HL-60 (cell line): ENCODE results near the gene SPATA20.

Source experiments
- DNase-seq, 2 experiments: peaks; one replicate each; pipeline ENCODE4 v3.0.0-alpha.2; 2010 to 2020; ENCODE audit warnings: low read depth in 1 of 2, low spot score in 1 of 2
- H3K27ac ChIP-seq: fragments of 250-450 bp; sonication (Bioruptor Pico); replicated peaks from 2 replicates; pipeline ENCODE4 v1.5.1; 2020; ENCODE audit warnings: mild to moderate bottlenecking, moderate library complexity
- H3K27me3 ChIP-seq: fragments of 250-450 bp; sonication (Bioruptor Pico); 2 replicates; pipeline ENCODE4 v1.5.1; 2021; ENCODE audit warnings: mild to moderate bottlenecking, moderate library complexity; ENCODE audit not compliant: insufficient read depth, poor library complexity, severe bottlenecking
- H3K4me3 ChIP-seq: replicated peaks from 2 replicates; pipeline ENCODE4 v1.5.1; 2011; ENCODE audit warnings: mild to moderate bottlenecking, control low read depth, low read length; ENCODE audit not compliant: insufficient read depth
- GABPA ChIP-seq: IDR thresholded peaks from 2 replicates; pipeline ENCODE4 v1.6.1; 2012; ENCODE audit warnings: low read depth
- POLR2AphosphoS5 ChIP-seq: IDR thresholded peaks from 2 replicates; pipeline ENCODE4 v1.6.1; 2012; ENCODE audit warnings: low read depth
- SPI1 ChIP-seq: IDR thresholded peaks from 2 replicates; pipeline ENCODE4 v1.6.1; 2012; ENCODE audit warnings: low read depth, mild to moderate bottlenecking, borderline replicate concordance
- TF ChIP-seq, protein P1 (sequence below): IDR thresholded peaks from 2 replicates; pipeline ENCODE4 v1.6.1; 2012; ENCODE audit warnings: low read depth; ENCODE audit not compliant: insufficient replicate concordance
- TF ChIP-seq, protein P2 (sequence below): IDR thresholded peaks from one replicate; pipeline ENCODE4 v1.5.1; 2011; ENCODE audit warnings: low read length, control low read depth, inconsistent platforms; ENCODE audit not compliant: insufficient read depth

SPATA20 gene

DNA sequence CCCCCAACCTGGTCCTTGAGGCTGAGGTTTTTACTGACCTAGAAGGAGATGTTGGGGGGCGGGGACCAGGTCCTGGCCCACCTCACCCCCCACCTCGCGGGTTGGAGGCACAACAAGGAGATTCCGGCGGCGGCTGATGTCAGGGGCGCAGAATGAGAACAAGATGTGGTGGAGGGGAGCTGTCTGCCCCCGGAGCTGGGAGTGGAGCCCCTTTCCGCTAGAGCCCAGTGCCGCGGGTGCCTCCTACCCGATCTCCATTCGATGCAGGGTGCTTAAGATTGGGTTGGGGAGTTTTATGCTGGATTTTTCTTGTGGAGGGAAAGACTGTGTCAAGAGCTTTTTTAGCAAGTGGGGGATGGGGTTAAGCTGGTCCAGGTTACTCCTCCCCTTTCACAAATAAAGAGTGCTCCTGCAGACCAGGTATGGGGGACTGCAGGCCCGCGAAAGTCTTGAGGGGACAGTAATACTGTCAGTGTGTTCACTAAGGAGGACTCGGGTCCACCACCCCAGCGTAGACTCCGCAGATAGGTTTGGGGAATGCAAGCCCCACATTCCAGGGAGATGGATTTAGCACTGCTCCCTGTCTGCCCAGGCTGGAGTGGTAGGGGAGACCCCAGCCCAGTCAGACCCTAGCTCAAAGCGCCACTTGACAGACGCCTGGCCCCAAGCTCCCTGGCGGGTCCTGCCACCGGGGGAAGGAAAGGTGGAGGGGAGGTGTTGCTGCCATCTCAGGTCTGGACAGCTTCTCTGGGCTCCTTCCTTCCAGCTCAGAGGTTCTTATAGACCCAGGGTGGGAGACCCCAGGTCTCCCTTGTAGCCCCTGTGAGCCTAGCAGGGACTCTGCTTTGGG is 15.5 kb downstream of the SPATA20 start:
- no peak overlapping the region for H3K27ac ChIP-seq
- TF ChIP-seq GABPA (no peak), SPI1 (no peak), POLR2AphosphoS5 (no peak)
- TF ChIP-seq, protein P1, sequence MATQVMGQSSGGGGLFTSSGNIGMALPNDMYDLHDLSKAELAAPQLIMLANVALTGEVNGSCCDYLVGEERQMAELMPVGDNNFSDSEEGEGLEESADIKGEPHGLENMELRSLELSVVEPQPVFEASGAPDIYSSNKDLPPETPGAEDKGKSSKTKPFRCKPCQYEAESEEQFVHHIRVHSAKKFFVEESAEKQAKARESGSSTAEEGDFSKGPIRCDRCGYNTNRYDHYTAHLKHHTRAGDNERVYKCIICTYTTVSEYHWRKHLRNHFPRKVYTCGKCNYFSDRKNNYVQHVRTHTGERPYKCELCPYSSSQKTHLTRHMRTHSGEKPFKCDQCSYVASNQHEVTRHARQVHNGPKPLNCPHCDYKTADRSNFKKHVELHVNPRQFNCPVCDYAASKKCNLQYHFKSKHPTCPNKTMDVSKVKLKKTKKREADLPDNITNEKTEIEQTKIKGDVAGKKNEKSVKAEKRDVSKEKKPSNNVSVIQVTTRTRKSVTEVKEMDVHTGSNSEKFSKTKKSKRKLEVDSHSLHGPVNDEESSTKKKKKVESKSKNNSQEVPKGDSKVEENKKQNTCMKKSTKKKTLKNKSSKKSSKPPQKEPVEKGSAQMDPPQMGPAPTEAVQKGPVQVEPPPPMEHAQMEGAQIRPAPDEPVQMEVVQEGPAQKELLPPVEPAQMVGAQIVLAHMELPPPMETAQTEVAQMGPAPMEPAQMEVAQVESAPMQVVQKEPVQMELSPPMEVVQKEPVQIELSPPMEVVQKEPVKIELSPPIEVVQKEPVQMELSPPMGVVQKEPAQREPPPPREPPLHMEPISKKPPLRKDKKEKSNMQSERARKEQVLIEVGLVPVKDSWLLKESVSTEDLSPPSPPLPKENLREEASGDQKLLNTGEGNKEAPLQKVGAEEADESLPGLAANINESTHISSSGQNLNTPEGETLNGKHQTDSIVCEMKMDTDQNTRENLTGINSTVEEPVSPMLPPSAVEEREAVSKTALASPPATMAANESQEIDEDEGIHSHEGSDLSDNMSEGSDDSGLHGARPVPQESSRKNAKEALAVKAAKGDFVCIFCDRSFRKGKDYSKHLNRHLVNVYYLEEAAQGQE: no peak
- TF ChIP-seq, protein P2, sequence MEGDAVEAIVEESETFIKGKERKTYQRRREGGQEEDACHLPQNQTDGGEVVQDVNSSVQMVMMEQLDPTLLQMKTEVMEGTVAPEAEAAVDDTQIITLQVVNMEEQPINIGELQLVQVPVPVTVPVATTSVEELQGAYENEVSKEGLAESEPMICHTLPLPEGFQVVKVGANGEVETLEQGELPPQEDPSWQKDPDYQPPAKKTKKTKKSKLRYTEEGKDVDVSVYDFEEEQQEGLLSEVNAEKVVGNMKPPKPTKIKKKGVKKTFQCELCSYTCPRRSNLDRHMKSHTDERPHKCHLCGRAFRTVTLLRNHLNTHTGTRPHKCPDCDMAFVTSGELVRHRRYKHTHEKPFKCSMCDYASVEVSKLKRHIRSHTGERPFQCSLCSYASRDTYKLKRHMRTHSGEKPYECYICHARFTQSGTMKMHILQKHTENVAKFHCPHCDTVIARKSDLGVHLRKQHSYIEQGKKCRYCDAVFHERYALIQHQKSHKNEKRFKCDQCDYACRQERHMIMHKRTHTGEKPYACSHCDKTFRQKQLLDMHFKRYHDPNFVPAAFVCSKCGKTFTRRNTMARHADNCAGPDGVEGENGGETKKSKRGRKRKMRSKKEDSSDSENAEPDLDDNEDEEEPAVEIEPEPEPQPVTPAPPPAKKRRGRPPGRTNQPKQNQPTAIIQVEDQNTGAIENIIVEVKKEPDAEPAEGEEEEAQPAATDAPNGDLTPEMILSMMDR: no peak
- DNase-seq: no peak
- H3K27me3 ChIP-seq: peaks cover 71% of the 10 kb centered on the region
- H3K4me3 ChIP-seq: no peak overlapping the region

DNA sequence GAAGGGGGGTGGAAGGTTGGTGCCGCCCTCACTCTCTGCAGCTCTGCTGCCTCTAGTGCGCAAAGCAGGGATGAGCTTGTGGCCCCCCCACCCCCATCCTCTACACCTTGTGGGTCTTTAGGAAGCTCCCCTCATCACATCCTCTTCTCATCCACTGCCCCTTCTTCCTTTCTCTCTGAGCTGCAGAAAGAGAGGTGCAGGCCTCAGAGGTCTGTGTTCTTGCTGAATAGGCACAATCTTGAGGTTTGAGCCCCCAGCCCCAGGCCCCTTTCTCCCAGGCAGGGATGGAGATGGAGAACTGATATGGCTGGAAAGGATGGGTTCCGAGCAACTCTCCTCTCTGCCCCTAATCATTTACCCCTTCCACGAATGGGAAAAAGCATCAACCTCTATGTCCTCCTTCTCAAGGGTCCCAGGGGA is 16.1 kb downstream of the SPATA20 start:
- TF ChIP-seq SPI1 (no peak), POLR2AphosphoS5 (no peak), GABPA (no peak)
- TF ChIP-seq, protein P2: no peak
- TF ChIP-seq, protein P1: no peak
- H3K27ac ChIP-seq: no peak overlapping the region
- H3K27me3 ChIP-seq: peaks cover 68% of the 10 kb centered on the region
- DNase-seq: no peak
- no peak overlapping the region for H3K4me3 ChIP-seq

DNA sequence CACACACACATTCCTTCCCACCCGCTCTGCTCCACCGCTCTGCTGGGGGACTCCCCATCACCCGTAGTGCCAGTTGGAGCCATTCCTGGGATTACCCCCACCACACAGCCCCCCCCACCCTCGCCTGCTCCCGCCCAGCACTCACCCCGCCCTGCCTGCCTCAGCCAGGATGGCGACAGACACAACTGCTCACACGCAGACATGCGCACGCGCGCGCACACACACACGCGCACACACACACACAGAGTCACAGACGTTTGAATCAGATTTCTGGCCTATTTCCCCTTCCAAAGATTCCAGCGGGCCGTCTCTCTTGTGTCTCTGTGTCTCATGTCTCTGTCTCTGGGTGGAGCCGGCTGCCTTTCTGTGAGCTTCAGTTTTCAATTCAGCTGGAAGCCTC is 17.9 kb downstream of the SPATA20 start:
- peak in 1 of 2 experiments; percentile 14 for DNase-seq
- peaks cover 50% of the 10 kb centered on the region for H3K27me3 ChIP-seq
- H3K27ac ChIP-seq: no peak overlapping the region
- no peak for TF ChIP-seq GABPA
- TF ChIP-seq, protein P2: no peak
- TF ChIP-seq POLR2AphosphoS5: no peak
- no peak for TF ChIP-seq SPI1
- no peak overlapping the region for H3K4me3 ChIP-seq
